T-helper 2 cell (primary cell): ENCODE results near the gene LRMDA.
"Not testable (repeated sequence)": the region's sequence is repeated elsewhere in the genome, so short reads cannot be mapped to it uniquely, and the experiment has no call there.

ENCODE experiments used
- DNase-seq, 5 experiments: peaks; one replicate each; pipeline versions ENCODE4 v3.0.0 to v3.0.0-alpha.2; 2012 to 2022

LRMDA gene

DNA sequence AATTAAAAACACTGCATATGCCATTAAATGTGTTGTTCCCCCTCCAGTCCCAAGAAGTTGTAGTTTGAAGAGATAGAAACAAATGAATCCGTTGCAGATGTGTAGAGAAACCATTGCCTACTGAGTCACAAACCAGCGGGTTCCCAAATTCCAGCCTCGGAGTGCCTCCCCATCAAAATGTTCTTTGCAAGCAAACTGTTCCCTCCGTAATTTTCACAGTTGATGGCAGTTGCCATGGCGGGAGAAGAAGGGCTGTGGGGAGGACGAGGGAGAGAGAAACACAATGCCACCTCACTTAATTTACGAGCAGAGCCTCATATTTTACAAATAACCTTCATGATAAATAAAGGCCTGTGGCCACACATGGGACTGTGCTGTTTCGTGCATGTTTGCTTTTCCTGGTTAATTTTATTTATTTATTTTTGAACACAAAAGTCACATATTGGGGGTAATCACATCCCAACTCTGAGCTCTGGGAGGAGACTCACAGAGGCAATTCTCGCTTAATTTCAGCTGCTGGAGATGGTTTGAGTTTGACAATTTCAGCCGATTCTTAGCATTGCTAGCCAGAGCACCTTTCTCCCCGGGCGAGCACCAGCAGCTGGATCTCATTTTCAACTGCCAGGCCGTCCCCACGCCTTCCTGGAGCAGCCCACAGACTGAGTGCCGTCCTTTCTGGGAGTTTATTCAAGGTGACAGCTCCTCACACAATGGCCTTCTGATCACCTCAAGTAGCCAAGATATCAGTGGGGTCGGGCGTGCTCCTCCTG lies 1122.0 kb downstream of the LRMDA start:
- DNase-seq, result no peak

DNA sequence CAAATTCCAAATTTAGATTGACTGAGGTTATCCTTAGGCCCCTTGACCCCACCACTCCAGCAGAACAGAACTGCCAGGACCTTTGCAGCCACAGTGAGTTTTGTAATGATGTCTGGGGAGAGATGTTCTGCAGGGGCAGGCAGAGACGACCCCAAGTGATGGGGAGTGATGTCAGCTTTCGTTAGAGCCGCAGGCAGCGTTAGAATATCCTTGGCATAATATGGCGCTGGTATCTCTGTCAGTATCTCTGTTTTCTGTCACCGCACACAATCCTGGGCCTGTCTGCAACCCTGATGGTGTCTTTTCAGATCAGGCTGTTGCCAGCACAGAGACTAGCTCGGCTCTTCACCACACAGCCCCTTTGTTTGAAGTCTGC lies 1122.6 kb downstream of the LRMDA start:
- DNase-seq, result no peak

DNA sequence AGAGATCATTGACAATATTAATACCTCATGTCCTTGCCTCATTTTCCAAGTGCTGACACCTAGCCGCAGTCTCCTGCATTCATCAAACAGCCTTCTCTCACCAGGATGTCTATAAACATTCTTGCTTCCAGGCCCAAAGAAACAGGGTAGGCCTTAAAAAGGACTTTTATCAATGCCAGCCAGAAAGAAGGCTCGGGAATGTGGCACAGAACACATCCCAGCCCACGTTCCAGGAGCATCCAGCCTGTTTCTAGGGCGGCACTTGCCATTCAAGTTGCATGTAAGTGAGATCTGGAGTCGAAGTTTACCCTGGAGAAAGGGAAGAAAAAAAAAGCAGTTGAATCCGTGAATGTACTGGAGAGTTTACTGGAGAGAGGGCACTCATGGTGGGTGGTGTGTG lies 1123.1 kb downstream of the LRMDA start:
- DNase-seq, result no peak

DNA sequence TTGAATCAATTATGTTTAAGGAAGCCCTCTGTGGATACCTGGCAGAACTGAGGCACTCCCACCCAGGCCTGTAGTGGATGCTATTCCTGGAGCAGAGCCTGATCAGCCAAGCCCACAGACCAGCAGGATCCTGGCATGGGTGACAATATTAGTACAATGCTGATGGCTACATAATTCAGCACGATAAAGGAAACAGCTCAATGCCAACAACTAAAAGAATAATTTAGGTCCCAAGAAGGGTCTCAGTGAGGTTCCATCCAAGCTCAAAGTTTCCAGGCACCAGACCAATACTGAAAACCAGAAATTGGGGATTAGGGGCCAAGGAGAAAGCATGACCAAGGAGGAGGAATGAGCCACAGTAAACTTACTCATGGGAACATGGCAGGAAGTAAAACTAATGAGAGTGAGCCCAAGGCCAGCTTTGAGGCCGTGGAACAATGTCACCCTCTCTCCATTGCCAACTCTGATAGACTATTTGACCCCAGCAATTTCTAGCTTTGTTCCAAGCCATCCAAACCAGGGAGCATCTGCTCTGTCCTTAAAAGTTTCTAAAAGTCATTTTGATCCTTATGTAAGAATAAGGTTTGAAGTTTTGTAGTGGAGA lies 1123.7 kb downstream of the LRMDA start:
- no peak for DNase-seq

DNA sequence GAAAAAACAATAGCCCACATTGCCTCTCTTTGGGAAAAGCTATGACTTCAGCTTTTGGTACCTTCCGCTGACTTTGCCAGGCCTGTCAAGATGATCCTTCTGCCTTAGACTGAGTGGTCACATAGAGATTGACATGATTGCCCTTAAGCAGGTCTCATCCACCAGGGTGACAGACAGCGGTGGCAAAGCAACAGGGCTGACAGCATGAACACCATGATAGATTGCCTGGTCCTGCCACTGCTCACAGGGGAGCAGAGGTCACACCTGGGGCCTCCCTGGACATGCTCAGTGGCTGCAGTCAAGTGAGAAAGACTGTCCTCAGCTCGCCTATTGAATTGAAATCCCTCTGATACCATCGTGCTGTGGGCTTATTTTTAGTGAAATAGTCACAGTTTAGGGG lies 1125.9 kb downstream of the LRMDA start:
- no peak for DNase-seq

DNA sequence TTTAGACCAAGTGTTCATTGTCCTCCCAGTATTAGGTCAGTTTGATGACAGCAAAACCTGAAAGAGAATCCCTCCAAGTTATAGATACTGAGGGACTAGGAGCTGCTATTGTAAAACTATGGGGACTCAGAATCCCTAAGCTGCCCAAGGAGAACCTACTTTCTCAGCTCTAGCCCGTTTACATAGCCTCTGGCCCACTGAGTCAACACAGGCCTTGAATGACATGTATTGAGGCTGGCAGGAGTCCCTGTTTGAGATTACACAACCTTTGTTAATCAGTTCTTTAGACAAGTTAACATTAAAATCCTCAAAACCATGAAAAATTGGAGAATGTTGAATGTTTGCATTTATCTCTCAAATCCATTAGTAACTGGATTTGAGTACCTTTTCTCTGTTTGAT lies 1127.2 kb downstream of the LRMDA start:
- DNase-seq, result no peak

DNA sequence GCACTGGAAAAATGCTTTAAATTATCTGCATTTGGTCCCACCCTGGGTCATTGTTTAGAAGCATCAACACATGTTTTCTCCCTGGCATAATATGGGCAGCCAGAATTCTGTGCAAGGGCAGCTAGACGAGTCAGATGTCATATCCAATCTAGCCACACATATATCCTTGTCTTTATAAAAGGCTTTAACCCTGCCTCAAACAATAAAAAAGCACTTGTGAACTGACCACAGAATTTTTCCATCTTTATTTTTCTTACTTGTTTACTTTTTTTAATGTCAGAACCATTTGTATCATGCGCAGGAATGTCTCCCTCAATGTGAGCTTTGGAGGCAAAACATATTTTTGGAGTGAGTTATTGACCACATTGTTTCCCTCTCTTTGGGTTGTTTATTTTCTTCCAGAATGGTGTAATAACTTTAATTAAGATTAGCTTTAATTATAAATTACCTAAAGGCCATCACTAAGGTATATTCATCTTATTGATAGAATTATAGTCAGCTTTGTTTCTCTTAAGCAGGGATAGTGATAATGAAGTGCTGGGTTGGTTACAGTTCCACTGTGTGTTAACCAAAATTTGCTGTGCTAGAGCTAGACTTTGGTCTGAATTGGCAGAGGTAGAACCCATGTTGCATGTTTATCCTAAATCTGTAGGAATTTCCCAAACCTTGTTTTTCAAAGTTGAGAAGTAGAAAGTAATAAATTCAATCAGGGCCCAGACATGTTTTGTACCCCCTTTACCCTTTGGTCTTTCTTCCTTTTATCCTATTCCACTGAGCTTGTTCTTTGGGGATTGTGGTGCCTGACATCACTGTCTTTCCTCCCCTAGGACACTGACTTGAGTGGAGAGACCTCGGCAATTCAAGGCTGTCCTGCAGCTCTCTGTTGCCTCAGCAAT lies 1127.8 kb downstream of the LRMDA start:
- DNase-seq, result no peak

DNA sequence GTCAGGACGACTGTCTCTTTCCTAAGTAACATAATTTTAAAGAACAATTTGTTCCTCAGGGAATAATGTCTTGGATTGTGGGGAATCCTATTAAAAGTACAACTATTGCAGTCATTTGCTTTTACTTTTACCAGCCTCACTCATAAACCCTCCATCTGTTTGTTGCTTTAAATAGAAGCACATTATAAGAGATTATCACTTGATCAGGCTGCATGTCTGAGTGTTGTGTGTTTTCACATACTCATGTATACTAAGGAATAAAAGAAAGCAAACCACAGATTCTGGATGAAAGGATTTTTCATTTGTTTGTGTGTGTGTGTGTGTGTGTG lies 1128.4 kb downstream of the LRMDA start:
- DNase-seq, result no peak

DNA sequence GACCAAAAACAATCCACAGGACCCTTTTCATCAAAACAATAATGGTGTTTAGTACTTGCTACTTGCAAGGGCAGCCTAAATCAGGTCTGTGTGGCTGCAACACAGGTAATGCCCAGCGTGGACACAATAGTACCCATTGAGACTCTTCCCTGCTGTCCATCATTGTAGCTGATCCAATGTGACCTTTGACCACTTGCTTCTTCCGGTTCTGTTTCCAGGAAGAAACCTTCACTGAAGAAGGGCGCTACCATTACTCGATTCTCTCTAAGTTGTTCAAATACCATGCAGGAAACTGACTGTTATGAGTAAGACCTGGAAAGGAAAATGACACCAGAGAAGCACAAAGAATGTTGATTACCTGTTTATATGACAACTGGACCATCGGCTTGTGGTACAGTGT lies 1128.9 kb downstream of the LRMDA start:
- no peak for DNase-seq

DNA sequence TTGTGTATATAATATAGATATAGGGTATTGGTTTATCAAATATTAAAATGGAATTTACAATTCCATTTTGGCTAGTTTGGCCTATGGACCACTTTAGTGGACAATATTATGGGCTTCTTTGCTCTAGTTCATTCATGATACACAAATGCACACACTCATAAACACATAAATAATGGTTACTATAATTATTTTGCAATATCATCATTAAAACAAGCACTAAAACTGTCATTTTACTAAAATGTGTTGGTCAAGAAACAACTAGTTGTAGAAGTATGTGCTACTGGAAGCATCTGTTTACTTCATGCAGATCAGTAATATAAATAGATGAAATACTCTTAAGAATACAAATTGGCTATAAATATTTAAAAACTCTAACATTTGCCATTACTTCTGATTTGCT lies 1131.9 kb downstream of the LRMDA start:
- DNase-seq, result no peak

DNA sequence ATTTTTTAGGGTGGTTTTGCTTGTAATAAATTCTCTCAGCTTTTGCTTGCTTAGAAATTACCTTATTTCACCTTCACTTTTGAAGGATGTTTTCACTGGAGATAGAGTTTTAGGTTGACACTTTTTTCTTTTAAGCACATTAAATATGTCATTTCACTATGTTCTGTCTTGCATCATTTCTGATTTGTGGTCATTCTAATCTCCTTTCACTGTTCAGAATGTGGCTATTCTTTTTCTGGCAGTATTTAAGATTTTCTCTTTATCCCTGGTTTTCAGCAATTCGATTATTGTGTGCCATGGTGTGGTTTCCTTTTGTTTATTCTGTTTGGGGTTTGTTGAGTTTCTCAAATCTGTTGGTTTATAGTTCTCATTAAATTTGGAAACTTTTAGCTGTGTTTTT lies 1140.6 kb downstream of the LRMDA start:
- no peak for DNase-seq

DNA sequence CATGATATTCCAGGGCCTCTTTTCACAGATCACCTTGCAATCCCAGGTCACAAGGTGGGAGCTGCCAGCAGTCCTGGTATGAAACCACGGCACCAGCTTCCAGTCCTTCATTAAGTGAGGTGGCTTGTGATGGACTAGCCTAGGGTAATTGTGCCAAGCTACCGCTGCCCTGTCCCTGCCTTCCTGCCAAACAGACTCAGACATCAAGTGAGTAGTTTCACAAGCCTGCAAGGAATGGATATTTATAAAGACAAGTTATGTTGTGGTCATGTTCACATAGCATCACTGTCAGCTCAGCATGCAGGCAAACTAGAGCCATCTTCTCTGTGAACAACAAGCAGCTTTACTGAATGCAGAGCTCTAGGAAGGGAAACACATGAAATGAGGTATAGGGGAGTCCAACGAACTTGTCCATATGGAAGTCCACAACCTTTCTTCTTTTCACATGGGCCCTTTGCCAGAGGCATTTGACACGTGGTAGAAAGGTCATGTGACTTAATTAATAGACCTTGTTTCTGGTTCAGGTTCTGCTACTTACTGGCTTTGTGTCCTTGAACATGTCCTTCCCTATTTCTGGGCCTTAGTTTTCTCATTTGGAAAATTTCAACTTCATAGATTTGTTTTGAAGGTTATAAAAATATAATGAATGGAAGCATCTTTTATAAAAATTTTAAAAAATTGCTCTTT lies 1145.0 kb downstream of the LRMDA start:
- no peak for DNase-seq

DNA sequence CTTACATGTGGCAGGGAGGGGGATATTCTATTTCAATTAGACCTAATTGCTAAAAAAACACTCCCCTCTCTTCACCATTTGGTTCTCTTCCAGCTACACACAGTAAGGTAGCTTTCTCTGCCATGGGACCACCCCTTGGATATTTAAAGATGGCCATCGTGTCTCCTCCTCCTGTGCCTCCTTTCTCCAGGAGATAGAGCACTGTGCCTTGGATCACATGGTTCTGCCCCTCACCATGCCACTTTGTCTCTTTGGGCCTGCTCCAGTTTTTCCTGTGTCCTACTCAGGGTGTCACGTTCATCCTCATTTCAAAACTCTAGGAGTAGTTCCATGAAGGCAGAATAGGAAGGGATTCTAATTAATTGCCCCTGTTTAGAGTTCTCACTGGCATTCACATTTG lies 1146.0 kb downstream of the LRMDA start:
- no peak for DNase-seq

DNA sequence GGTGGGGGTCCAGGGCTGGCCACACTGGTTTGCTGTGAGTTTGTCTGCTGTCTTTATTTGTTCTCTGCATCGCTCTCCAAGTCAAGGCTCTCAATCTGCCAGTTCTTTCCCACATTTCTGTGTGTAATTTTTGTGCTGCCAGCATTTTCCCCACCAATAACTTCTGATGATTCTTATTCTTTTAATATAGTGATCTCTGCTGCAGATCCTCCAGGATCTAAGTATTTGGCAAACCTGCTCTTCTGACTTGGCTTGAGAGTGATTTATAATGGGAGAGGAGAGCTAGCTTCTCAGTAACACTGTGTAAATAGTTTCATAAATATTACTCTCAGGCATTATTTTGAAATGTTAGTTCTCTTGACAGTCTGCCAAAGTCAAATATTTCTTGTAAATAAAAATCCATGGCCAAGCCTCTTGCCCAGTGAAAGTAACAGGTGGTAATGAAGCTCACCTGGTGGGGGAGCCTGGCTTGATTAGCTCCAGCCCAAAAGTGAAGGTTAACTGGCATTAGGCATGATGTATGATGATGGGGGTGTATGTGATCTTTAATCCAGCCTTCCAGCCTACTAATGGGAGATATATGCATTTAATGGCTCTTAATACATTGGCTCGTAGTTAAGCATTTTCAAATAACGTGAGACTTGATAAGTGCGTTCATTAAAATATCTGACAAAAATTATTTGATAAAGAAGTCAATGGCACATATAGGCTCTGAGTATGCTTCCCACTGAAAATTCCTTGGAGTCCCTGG lies 1150.3 kb downstream of the LRMDA start:
- DNase-seq, result no peak

DNA sequence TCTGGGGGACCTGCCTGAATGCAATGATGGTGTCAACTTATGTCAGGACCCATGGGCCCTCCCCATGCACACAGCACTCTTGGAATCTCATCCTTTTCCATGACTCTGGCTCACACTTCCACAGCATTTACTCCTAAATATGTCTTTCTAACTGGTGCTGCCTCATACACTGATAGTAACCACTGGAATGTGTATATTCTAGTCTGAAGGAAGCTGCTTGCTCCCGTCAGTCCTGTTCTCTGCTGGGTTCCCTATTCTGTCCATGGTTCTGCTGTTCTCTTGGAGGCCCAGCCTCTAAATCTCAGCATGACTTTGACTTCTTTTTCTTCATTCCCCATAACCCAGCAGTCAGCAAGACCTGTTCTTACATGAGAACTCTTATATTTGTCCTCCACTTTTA lies 1151.1 kb downstream of the LRMDA start:
- no peak for DNase-seq

DNA sequence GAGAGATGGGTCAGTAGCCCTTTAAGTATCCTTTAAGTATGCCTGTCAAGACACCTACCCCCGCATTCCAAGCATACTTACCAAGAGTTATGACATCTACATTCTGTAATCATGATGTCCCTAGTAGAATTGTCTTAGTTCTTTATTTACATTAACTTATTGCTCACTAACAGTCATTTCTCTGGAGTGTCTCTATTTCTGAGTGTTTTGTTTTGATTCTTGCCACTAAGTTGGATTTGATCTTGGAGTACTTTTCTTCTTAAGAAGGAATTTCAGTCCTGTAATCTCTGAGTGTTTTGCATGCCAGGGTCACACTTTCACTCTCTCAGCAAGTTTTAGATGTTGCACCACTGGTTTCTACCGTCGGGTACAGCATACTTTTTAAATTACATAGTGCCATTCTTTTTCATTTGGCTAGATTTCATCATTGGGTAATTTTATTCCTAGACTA lies 1152.3 kb downstream of the LRMDA start:
- no peak for DNase-seq

DNA sequence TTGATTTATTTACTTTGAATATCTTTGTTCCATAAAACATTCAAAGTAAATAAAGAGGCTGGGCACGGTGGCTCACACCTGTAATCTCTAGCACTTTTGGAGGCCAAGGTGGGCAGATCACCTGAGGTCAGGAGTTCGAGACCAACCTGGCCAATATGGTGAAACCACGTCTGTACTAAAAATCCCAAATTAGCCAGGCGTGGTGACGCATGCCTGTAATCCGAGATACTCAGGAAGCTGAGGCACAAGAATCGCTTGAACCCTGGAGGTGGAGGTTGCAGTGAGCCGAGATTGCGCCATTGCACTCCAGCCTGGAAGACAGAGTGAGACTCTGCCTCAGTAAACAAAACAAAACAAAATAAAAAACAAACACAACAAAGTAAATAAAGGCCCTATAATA lies 1153.0 kb downstream of the LRMDA start:
- DNase-seq, result not testable (repeated sequence)
